WERI-Rb-1 (cell line): ENCODE results near the gene RNF126.
"Not testable (repeated sequence)": the region's sequence is repeated elsewhere in the genome, so short reads cannot be mapped to it uniquely, and the experiment has no call there.

Experiments
- DNase-seq: peaks from one replicate; pipeline ENCODE4 v3.0.0-alpha.2; 2020
- H3K27ac ChIP-seq: fragments of 250-450 bp; sonication (Bioruptor Pico); 2 replicates; pipeline ENCODE4 v1.5.1; 2020; ENCODE audit warnings: mild to moderate bottlenecking, moderate library complexity
- H3K27me3 ChIP-seq: fragments of 250-450 bp; sonication (Bioruptor Pico); 2 replicates; pipeline ENCODE4 v1.5.1; 2021; ENCODE audit warnings: mild to moderate bottlenecking, low read depth, moderate library complexity; ENCODE audit not compliant: insufficient read depth, severe bottlenecking
- H3K36me3 ChIP-seq: fragments of 250-450 bp; sonication (Bioruptor Pico); 2 replicates; pipeline ENCODE4 v1.5.1; 2020; ENCODE audit warnings: mild to moderate bottlenecking, moderate library complexity
- H3K4me3 ChIP-seq: 2 replicates; pipeline ENCODE4 v1.5.1; 2011; ENCODE audit warnings: low read depth, mild to moderate bottlenecking, control low read depth, low read length
- H3K9me3 ChIP-seq: fragments of 250-450 bp; sonication (Bioruptor Pico); 2 replicates; pipeline ENCODE4 v1.5.1; 2021; ENCODE audit warnings: mild to moderate bottlenecking, moderate library complexity; ENCODE audit not compliant: severe bottlenecking
- TF ChIP-seq, protein P1 (sequence below): IDR thresholded peaks from 2 replicates; pipeline ENCODE4 v1.5.1; 2011; ENCODE audit warnings: low read depth, mild to moderate bottlenecking, control low read depth, inconsistent platforms, low read length

RNF126 gene

DNA sequence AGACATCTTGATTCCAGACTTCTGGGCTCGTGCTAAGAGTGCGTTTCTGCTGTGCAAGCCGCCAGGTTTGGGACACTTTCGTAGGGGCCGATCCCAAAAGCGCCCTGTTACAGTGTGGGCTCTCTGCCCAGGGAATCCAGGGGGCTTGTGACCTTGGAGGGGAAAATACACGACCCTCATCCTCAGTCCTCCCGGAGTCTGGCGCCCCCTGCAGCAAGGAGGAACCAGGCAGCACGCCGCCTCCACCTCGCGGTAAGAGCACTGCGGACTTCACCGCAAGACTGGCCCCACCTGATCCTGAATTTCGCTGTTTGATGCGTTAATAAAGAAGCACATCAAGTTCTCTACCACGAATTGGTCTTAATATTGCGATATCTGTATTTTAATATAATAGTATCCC, 34.8 kb downstream of the RNF126 start:
- DNase-seq = peak; percentile 45
- peaks cover 52% of the 10 kb centered on the region for H3K36me3 ChIP-seq
- TF ChIP-seq, protein P1, sequence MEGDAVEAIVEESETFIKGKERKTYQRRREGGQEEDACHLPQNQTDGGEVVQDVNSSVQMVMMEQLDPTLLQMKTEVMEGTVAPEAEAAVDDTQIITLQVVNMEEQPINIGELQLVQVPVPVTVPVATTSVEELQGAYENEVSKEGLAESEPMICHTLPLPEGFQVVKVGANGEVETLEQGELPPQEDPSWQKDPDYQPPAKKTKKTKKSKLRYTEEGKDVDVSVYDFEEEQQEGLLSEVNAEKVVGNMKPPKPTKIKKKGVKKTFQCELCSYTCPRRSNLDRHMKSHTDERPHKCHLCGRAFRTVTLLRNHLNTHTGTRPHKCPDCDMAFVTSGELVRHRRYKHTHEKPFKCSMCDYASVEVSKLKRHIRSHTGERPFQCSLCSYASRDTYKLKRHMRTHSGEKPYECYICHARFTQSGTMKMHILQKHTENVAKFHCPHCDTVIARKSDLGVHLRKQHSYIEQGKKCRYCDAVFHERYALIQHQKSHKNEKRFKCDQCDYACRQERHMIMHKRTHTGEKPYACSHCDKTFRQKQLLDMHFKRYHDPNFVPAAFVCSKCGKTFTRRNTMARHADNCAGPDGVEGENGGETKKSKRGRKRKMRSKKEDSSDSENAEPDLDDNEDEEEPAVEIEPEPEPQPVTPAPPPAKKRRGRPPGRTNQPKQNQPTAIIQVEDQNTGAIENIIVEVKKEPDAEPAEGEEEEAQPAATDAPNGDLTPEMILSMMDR = peak; percentile 82

DNA sequence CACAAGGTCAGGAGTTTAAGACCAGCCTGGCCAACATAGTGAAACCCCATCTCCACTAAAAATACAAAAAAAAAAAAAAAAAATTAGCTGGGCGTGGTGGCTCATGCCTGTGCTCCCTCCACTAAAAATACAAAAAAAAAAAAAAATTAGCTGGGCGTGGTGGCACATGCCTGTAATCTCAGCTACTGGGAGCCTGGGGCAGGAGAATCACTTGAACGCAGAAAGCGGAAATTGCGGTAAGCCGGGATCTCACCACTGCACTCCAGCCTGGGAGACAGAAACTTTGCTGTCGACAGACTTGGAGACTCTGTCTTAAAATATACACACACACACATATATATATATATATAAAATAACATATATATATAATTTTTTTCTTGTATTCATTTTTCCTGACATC, 36.4 kb downstream of the RNF126 start:
- H3K36me3 ChIP-seq = peaks cover 64% of the 10 kb centered on the region
- H3K4me3 ChIP-seq, DNase-seq, H3K9me3 ChIP-seq, H3K27ac ChIP-seq, H3K27me3 ChIP-seq: not testable (repeated sequence)

More for the DNA sequence above, 34.8 kb downstream of the RNF126 start:
- Histone ChIP-seq H3K9me3 (no peaks in the 10 kb centered on the region), H3K4me3 (no peak overlapping the region), H3K27ac (no peak overlapping the region), H3K27me3 (no peaks in the 10 kb centered on the region)

DNA sequence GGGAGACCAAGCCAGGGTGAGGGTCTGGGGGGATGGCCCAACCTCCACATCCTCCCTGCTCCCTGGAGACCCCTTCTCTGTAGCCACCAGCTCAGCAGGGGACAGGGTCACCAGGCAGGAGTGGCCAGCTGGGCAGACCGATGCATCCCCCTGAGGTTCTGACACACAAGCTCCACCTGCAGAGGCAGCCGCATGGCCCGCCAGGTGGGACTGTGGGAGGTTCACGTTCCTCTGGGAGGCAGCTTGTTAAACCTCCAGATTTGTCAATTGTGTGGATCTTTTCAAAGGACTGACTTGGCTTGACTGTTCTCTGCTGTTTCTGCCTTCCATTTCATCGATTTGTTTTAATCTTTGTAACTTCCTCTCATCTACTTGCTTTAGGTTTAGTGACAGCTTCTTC, 37.8 kb downstream of the RNF126 start:
- Histone ChIP-seq H3K36me3 (peaks cover 57% of the 10 kb centered on the region), H3K4me3 (no peak overlapping the region), H3K9me3 (no peaks in the 10 kb centered on the region), H3K27me3 (no peaks in the 10 kb centered on the region), H3K27ac (no peak overlapping the region)
- TF ChIP-seq, protein P1 = no peak
- DNase-seq = no peak

DNA sequence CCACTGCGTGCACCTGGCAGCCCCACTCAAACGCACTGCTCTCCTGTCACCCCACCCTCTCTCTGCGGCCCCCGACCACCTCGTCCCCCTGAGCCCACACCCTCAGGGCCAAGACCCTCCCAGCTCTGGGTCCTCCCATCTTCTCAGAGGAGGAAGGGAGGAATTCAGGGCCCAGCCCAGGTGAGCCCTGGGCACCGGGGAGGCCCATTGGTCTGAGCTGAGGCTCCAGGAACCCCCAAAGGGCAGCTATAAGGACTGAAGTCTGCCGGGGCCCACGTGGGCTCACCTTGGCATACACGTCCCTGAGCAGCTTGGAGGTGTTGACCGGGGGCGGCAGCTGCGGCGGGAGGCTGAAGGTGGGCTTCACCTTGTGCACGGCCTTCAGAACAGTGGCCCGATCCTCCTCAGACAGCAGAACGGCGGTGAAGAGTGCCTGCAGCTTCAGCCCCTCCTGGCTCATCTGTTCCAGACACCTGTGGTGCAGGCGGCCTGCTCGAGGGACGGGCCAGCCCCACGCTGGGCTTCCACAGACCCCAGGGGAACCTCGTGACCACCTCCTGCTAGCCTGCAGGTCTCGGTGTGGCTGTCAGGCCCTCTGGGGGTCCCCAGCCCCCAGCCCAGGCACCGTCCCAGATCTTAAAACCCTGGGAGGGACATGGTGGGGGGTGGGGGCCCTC, 38.4 kb downstream of the RNF126 start:
- H3K27me3 ChIP-seq = no peaks in the 10 kb centered on the region
- no peaks in the 10 kb centered on the region for H3K9me3 ChIP-seq
- peaks cover 63% of the 10 kb centered on the region for H3K36me3 ChIP-seq
- no peak overlapping the region for H3K4me3 ChIP-seq
- H3K27ac ChIP-seq = no peak overlapping the region
- TF ChIP-seq, protein P1 = no peak
- DNase-seq = no peak

DNA sequence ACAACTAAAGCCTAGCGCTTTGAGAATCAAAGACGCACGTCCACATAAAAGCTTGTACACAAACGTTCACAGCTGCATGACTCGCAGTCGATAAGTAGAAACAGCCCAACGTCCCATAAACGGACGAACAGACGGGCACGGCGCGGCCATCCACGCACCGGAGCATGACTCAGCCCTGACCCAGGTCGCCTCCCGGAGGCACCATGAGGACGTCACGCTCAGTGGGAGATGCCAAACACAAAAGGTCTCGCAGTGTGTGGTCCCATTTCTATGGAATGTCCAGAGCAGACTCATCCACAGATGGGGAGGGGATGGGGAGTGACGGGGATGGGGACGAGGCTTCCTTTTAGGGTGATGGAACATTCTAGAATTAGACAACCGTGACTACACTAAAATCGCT, 39.0 kb downstream of the RNF126 start:
- TF ChIP-seq, protein P1 = peak; percentile 66
- H3K27ac ChIP-seq = no peak overlapping the region
- peak; percentile 50 for DNase-seq
- H3K4me3 ChIP-seq = no peak overlapping the region
- H3K9me3 ChIP-seq = no peaks in the 10 kb centered on the region
- H3K27me3 ChIP-seq = no peaks in the 10 kb centered on the region
- H3K36me3 ChIP-seq = peaks cover 67% of the 10 kb centered on the region

DNA sequence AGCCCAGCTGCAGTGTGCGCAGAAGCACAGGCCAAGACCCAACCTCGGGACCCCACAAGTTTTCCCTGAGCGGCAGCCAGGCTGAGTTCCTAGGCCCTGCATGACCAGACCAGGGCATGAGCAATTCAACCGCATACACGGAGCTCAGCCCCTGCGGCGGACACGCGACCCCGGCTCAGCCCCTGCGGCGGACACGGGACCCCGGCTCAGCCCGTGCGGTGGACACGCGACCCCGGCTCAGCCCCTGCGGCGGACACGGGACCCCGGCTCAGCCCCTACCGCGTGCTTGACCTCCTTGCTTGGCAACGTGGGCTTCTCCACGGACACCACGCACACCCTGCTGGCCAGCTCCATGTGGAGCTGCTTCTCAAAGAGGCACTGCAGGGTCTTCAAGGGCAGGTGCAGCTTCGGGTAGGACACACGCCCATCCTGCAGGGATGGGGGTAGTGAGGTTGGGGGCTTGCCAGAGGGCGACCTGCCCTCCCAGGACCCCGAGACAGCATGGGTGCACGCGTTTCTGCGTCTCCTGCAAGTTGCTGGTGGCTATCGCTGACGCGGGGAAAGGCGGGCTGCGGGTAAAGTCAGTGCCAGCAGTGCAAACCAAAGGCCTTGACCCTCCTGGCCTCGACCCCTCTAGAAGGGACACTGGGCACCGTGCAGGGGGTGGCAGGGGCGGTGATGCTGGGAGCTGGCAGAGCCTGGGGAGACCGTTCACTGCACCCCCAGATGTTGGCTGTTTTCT, 39.7 kb downstream of the RNF126 start:
- no peak overlapping the region for H3K4me3 ChIP-seq
- peaks cover 67% of the 10 kb centered on the region for H3K36me3 ChIP-seq
- TF ChIP-seq, protein P1 = no peak
- DNase-seq = no peak
- no peaks in the 10 kb centered on the region for H3K27me3 ChIP-seq
- no peak overlapping the region for H3K27ac ChIP-seq
- H3K9me3 ChIP-seq = no peaks in the 10 kb centered on the region
